Tibial nerve (tissue), 4 donors: ENCODE measurements around the gene SELPLG. TPM values are rescaled to one million over a fixed set of nuclear protein-coding genes. Genes with fewer than 3 reads are reported as not detected.
A peak's percentile ranks its signal among the peaks of the same experiment; 100 is the strongest.

Source experiments
- DNase-seq, 2 donors: peaks; one replicate each; pipeline ENCODE4 v3.0.0-alpha.2; 2019; ENCODE audit warnings: low spot score in 2 of 2
- H3K27ac ChIP-seq, 4 donors: fragments of 200-600 bp; sonication (generic) in 3 of 4; one replicate each; pipeline ENCODE4 v1.5.1; 2017 to 2019; ENCODE audit warnings: mild to moderate bottlenecking in 1 of 4
- H3K27me3 ChIP-seq, 2 donors: fragments of 200-600 bp; sonication (generic) in 1 of 2; one replicate each; pipeline versions ENCODE4 v1.5.1 to v1.6.0; 2017 to 2019
- H3K36me3 ChIP-seq, 3 donors: fragments of 200-600 bp; sonication (generic); one replicate each; pipeline ENCODE4 v1.5.1; 2018 to 2019
- H3K4me1 ChIP-seq, 4 donors: fragments of 200-600 bp; sonication (generic) in 3 of 4; one replicate each; pipeline ENCODE4 v1.5.1; 2017 to 2019
- H3K4me3 ChIP-seq, 4 donors: fragments of 200-600 bp; sonication (generic) in 3 of 4; one replicate each; pipeline ENCODE4 v1.5.1; 2017 to 2019; ENCODE audit warnings: mild to moderate bottlenecking in 1 of 4, moderate library complexity in 1 of 4
- H3K9me3 ChIP-seq, 4 donors: fragments of 200-600 bp; sonication (generic) in 3 of 4; one replicate each; pipeline ENCODE4 v1.5.1; 2017 to 2019
- CTCF ChIP-seq, 5 experiments: fragments of 200-600 bp in 3 of 5; fragments of 450-650 bp in 2 of 5; sonication (generic) in 3 of 5; IDR thresholded peaks; one replicate each; pipeline ENCODE4 v1.5.1; 2016 to 2019; ENCODE audit warnings: antibody characterized with exemption in 5 of 5, mild to moderate bottlenecking in 3 of 5, moderate library complexity in 2 of 5
- EP300 ChIP-seq, 2 donors: sonication (generic); formaldehyde crosslinking; IDR thresholded peaks; one replicate each; pipeline ENCODE4 v1.6.1; 2017; ENCODE audit warnings: antibody characterized with exemption in 2 of 2, mild to moderate bottlenecking in 1 of 2
- POLR2A ChIP-seq, 2 donors: fragments of 450-650 bp; IDR thresholded peaks; one replicate each; pipeline ENCODE4 v1.6.1; 2017; ENCODE audit warnings: antibody characterized with exemption in 2 of 2, mild to moderate bottlenecking in 2 of 2, moderate library complexity in 2 of 2
- WGBS, 2 donors: methylation state at CpG; one replicate each; pipeline ENCODE4 v1.1.5; 2018; 5-methylcytosine and 5-hydroxymethylcytosine counted together
- total RNA-seq, 4 donors: library from RNA; depleted of rRNA; stranded (reverse); fragments of >200 nt; gene quantifications; one replicate each; pipeline ENCODE4 v1.1.0, GENCODE V29; 2016

Gene SELPLG
- total RNA-seq, 4 donors from 2014 or later, result 4.5 to 15.1 (median 9.2) TPM

GRCh38 chr12:108670066-108670631 lies 36.5 kb upstream of the SELPLG start:
- H3K36me3 ChIP-seq, result peaks cover 0 to 4% (median 0%) of the 10 kb centered on the region in 3 donors
- no peak overlapping the region for H3K4me3 ChIP-seq
- 85 to 88% methylated on average over 7 of the region's 7 CpGs for WGBS, 2 donors
- no peaks in the 10 kb centered on the region for H3K27me3 ChIP-seq
- no peak for DNase-seq
- TF ChIP-seq CTCF (IDR thresholded peaks at IDR 0.05) (no peak), POLR2A (IDR thresholded peaks at IDR 0.05) (no peak), EP300 (IDR thresholded peaks at IDR 0.05) (no peak)
- peaks cover 5 to 48% (median 33%) of the 10 kb centered on the region in 4 donors for H3K4me1 ChIP-seq
- no peaks in the 10 kb centered on the region for H3K9me3 ChIP-seq
- no peak overlapping the region for H3K27ac ChIP-seq

GRCh38 chr12:108668542-108668941 lies 34.8 kb upstream of the SELPLG start:
- H3K27ac ChIP-seq, result peak overlapping the region; percentile 73 to 88 (median 82)
- no peaks in the 10 kb centered on the region for H3K36me3 ChIP-seq

GRCh38 chr12:108668063-108668462 lies 34.4 kb upstream of the SELPLG start:
- WGBS, 2 donors, result 32 to 42% methylated on average over 8 of the region's 8 CpGs
- DNase-seq, result no peak
- Histone ChIP-seq H3K36me3 (no peaks in the 10 kb centered on the region), H3K4me3 (no peak overlapping the region), H3K4me1 (peaks cover 5 to 67% (median 47%) of the 10 kb centered on the region in 4 donors), H3K27me3 (no peaks in the 10 kb centered on the region), H3K27ac (peak overlapping the region; percentile 73 to 88 (median 82)), H3K9me3 (no peaks in the 10 kb centered on the region)
- TF ChIP-seq EP300 (IDR thresholded peaks at IDR 0.05), result no peak
- no peak for TF ChIP-seq POLR2A (IDR thresholded peaks at IDR 0.05)
- no peak for TF ChIP-seq CTCF (IDR thresholded peaks at IDR 0.05)

More at GRCh38 chr12:108668542-108668941, 34.8 kb upstream of the SELPLG start:
- 59 to 64% methylated on average over 1 of the region's 1 CpG for WGBS, 2 donors
- H3K9me3 ChIP-seq, result no peaks in the 10 kb centered on the region
- no peak overlapping the region for H3K4me3 ChIP-seq
- H3K4me1 ChIP-seq, result peaks cover 5 to 63% (median 45%) of the 10 kb centered on the region in 4 donors
- peak in 1 of 2 donors; percentile 23 for TF ChIP-seq EP300 (IDR thresholded peaks at IDR 0.05)
- TF ChIP-seq CTCF (IDR thresholded peaks at IDR 0.05), result no peak
- DNase-seq, result no peak
- no peaks in the 10 kb centered on the region for H3K27me3 ChIP-seq

GRCh38 chr12:108667349-108667748 lies 33.7 kb upstream of the SELPLG start:
- DNase-seq, result no peak
- H3K36me3 ChIP-seq, result no peaks in the 10 kb centered on the region
- H3K27ac ChIP-seq, result peak overlapping the region; percentile 73 to 88 (median 82)
- 54 to 61% methylated on average over 2 of the region's 2 CpGs for WGBS, 2 donors
- H3K4me1 ChIP-seq, result peaks cover 5 to 73% (median 47%) of the 10 kb centered on the region in 4 donors
- H3K4me3 ChIP-seq, result no peak overlapping the region
- no peaks in the 10 kb centered on the region for H3K27me3 ChIP-seq
- H3K9me3 ChIP-seq, result no peaks in the 10 kb centered on the region
- TF ChIP-seq CTCF (IDR thresholded peaks at IDR 0.05) (no peak), EP300 (IDR thresholded peaks at IDR 0.05) (no peak), POLR2A (IDR thresholded peaks at IDR 0.05) (no peak)

- H3K27me3 ChIP-seq, result no peaks in the 10 kb centered on the region
- no peak overlapping the region for H3K4me3 ChIP-seq
- DNase-seq, result peak in 1 of 2 donors; percentile 43
- no peak for TF ChIP-seq CTCF (IDR thresholded peaks at IDR 0.05)
- TF ChIP-seq EP300 (IDR thresholded peaks at IDR 0.05), result peak in 1 of 2 donors; percentile 49
- TF ChIP-seq POLR2A (IDR thresholded peaks at IDR 0.05), result no peak
- WGBS, 2 donors, result 23 to 25% methylated on average over 3 of the region's 3 CpGs
- H3K27ac ChIP-seq, result peak overlapping the region; percentile 73 to 88 (median 82)
- H3K4me1 ChIP-seq, result peaks cover 5 to 74% (median 47%) of the 10 kb centered on the region in 4 donors
- peaks cover 0 to 6% (median 0%) of the 10 kb centered on the region in 3 donors for H3K36me3 ChIP-seq
- no peaks in the 10 kb centered on the region for H3K9me3 ChIP-seq
These were observed 32.7 kb upstream of the SELPLG start for GRCh38 chr12:108666401-108666881.
